ENCODE results near the gene PSMB8.
"Not testable (repeated sequence)": the region's sequence is repeated elsewhere in the genome, so short reads cannot be mapped to it uniquely, and the experiment has no call there.

PSMB8 gene

DNA sequence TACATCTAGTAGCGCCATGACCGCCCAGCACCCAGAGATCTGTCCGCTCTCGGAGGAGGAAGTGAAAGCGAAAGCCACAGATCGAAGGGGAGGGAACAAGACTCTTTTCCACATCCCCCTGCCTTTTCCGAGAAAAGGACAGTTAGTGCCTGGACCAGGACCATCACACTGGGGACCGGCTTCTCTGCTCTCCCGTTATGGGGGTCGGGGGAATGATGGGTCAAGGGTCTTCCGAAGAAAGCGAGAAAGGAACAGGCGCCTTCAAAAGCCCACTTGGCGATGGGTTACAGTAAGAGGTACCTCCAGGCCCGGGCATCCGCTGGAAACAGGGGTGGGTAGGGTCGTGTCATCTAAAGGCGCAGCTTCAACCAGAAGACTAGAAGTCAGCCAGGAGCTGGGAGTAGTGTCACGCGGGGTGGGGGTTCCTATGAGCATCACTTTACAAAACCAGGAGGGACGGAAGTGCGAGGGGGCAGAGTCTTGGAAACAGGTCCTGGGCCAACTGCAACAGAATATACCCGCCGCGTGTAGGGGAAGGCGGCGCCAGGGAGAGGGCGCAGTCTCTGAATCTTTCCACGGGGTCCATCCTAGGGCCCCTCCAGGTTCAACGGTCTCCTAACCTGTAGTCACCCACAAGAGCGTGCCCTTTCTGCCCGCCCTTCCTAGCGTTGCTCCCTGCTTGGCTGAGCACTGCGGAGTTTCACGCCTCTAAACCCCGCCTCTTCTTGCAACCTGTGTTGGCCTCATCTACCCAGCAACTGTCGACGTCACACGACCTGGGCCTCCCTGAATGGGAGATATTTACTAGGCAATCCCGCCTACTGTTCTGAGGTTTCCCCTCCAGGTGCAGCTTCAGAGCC, at the start of gene PSMB8:
Gene PSMB8, minus strand, starts transcription at position 69 of the 860 bp plus-strand sequence. Its CDS starts 51 bp downstream, at position 18.
- in situ Hi-C loops (cut with MboI; ENCODE audit: low sequenced_read_pairs) = no loop called here

DNA sequence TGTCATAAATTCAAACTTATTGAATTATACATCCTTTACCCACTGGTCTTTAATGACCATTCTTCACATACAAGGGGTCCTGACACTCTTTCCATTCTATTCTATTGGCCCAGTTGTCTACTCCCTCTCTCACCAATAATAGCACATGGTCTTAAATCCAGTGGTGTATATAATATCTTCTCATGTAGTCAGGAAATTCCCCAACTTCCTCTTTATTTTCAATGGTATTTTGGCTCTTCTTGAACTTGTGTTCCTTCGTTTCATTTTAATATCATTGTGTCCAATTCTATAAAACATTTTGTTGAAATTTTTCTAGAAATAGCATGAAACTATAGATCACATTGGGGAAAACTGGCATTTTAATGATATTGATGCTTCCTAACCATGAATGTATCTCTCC, 47.0 kb upstream of the PSMB8 start:
- in situ Hi-C loops (cut with MboI; ENCODE audit: low sequenced_read_pairs) = no loop called here

DNA sequence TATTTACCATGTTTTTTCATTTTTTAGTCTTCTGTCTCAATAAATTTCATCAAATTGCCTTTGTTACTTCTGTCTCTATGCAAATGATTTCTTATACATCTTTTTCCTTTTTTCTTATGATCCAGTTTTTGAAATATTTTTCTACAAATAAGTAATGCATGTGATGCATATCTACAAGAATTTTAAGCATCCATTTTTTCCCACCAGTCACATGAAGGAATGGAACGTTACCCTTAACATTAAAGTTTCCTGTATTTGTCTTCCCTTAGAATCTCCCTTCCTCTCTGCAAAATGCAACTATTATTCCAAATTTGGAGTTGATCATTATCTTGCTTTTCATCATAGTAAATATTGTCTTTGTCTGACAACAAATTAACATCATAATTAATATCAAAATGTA, 45.7 kb upstream of the PSMB8 start:
- in situ Hi-C loops (cut with MboI; ENCODE audit: low sequenced_read_pairs) = no loop called here

DNA sequence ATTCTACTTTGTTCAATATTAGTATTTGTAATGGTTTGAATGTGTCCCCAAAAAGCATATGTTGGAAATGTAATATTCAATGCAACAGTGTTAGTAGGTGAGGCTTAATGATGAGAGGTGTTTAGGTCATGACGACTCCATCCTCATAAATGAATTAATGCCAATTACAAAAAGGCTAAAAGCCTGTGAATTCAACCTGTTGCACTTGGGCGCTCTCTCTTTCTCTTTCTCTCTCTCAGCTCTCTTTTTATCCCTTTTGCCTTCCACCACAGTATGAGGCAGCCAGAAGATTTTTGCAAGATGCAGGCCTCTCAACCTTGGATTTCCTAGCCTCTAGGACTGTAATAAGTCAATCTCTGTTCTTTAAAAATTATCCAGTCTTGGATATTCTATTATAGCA, 44.7 kb upstream of the PSMB8 start:
- in situ Hi-C loops (cut with MboI; ENCODE audit: low sequenced_read_pairs) = no loop called here

DNA sequence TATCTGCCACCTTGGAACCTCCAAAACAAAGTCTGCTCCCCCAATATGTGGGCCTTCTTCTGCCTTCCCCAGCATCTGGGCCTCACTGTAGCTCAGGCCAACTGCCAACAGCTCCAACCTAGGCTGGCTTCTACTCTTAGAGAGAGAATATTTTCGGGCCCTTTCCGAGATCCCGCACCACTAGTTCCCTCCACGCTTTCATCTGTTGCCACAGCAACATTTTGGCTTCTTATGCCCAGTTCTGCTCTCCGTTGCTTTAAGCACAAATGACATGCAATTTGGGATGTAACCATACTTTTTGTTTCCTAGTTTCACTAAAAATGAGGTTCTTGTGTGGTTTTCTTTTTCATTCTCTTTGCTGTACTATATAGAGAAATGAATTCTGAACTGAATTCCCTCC, 43.8 kb upstream of the PSMB8 start:
- in situ Hi-C loops (cut with MboI; ENCODE audit: low sequenced_read_pairs) = no loop called here

DNA sequence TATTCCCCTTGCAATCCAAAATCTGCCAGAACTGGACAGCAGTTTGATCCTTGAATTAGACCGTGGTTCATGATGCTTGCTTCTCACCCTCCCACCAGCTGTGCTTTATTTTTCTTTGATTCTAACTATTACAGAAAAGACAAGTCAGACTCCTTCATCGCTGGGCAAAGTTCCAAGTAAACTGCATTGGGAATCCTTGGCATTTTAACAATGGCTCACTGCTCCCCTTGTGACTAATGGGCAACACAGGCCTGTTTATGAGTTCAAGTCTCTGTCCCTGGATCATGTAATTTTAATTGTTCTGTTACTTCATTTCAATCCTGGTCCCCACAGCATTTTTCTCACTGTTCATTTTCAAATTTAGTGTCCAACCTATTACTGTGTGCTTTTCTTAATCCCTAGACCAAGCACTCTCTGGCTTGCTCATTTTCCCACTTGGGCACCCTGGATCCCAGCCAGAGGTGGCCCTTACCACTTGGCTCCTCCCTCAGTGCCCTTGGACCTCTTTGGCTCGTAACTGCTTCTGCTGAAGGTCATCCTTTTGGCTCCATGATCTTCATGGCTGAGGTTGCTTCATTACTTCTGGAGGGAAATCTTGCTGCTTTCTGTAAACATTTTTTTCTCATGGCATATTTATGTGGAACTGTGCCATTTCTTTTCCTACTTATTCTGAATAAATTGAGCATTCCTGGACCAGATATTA, 43.0 kb upstream of the PSMB8 start:
- in situ Hi-C loops (cut with MboI; ENCODE audit: low sequenced_read_pairs) = no loop called here

DNA sequence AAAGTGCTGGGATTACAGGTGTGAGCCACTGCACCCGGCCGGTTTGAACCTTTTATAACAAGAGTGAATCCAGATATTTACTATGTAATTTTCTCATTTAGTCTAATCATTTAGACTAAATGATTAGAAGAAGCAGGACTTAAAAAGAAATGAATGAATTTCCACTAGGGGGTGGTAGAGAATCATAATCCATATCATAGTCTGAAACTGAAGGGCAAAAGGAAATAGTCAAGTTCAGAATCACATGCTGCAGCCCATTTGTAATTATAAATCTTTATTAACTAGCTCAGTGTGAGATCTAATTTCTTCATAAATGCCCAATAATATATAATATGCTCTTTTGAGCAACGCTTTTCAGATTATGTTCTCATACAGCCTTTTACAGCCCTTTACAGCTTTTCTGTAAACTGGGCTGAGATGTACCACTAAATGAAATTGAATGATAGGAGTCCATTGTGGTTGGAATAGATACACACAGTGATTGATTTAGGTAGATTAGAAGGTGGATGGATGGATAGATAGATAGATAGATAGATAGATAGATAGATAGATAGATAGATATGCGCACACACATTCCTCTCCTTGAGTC, 41.9 kb upstream of the PSMB8 start:
- in situ Hi-C loops (cut with MboI; ENCODE audit: low sequenced_read_pairs) = no loop called here

DNA sequence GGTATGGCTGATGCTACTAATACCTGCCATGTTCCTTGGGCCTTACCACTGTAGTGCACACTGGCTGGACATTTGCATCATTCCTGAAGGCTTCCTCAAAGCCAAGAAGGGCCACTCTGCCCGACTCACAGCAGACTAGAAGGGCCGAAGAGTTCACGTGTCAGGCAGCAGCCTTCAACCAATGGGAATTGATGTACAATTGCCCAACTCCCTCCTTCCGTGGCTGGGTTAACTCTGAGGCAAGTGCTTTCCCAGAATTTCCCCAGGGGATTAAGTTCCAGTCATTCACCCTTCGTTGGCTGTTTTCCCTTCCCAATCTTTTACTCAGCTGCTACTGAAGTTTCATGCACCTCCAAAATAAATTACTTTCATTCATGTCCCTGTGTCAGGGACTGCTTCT, 39.9 kb upstream of the PSMB8 start:
- in situ Hi-C loops (cut with MboI; ENCODE audit: low sequenced_read_pairs) = no loop called here

DNA sequence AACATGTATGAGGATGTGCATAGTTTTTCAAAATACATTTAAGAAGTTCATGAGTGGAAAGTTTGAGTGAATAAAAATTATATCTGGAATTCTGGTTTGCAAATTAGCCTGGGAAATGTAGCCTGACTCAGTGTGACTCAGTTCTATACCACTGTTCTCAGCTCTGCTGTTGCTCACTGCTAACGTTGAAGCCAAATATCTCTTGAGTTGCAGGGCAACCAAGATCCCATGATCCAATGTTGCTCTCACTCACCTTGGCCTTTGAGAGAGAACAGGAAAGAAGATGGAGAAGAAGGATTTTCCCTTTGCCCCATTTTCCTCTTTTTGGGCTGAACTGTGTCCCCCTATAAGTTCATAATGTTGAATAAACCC, 39.0 kb upstream of the PSMB8 start:
- in situ Hi-C loops (cut with MboI; ENCODE audit: low sequenced_read_pairs) = no loop called here

DNA sequence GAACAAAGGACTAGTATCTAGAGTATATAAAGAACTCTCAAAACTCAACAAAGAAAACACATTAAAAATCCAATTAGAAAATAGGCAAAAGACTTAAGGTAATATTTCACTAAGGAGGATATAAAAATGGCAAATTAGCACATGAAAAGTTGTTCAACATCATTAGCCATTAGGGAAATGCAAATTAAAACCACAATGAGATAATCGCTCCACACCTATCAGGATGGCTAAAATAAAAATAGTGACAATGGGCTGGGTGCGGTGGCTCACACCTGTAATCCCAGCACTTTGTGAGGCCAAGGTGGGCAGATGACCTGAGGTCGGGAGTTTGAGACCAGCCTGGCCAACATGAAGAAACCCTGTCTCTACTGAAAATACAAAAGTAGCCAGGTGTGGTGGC, 37.1 kb upstream of the PSMB8 start:
- in situ Hi-C loops (cut with MboI; ENCODE audit: low sequenced_read_pairs) = not testable (repeated sequence)

DNA sequence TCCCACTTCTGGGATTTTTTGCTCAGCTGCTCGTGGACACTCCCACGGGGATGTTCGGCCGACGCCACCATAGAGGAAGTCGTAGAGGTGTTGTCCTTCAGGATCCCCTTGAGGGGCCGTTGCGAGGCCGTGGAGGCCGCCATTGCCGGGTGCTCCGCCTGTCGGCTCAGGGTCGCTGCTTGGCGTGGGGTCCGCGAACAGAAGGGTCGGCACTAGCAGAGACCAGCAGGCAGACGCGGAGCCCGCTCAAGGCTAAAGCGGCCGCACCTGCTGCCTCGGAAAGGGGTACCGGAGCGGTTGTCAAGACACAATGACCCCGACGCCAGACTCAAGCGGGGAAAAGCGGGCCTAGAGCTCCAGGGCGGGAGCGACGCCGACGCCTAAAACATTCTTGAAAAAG, 35.8 kb upstream of the PSMB8 start:
- in situ Hi-C loops (cut with MboI; ENCODE audit: low sequenced_read_pairs) = no loop called here

DNA sequence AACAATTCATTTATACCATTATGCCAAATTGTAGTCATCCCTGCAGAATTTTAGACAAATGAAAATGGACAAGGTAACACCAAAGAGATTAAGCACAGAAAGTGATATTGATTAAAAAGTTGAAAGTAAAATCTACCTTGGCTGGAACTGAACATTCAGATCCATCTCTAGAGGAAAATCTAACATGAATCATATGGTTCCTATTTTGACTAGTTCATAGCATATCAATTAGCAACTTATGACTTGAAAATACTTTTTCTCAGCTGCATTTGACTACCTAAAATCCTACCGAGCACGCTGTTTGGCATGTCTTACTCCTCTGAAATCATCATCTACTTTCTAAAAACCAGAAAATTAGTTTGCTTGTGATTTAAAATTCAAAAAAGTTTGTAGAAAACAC, 32.8 kb upstream of the PSMB8 start:
- in situ Hi-C loops (cut with MboI; ENCODE audit: low sequenced_read_pairs) = no loop called here

DNA sequence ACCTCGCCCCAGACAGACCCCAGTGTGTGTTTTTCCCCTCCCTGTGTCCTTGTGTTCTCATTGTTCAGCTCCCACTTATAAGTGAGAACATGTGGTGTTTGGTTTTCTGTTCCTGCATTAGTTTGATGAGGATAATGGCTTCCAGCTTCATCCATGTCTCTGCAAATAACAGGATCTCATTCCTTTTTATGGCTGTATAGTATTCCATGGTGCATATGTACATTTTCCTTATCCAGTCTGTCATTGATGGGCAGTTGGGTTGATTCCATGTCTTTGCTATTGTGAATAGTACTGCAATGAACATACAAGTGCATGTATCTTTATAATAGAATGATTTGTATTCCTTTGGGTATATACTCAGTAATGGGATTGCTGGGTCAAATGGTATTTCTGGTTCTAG, 30.1 kb upstream of the PSMB8 start:
- in situ Hi-C loops (cut with MboI; ENCODE audit: low sequenced_read_pairs) = not testable (repeated sequence)

DNA sequence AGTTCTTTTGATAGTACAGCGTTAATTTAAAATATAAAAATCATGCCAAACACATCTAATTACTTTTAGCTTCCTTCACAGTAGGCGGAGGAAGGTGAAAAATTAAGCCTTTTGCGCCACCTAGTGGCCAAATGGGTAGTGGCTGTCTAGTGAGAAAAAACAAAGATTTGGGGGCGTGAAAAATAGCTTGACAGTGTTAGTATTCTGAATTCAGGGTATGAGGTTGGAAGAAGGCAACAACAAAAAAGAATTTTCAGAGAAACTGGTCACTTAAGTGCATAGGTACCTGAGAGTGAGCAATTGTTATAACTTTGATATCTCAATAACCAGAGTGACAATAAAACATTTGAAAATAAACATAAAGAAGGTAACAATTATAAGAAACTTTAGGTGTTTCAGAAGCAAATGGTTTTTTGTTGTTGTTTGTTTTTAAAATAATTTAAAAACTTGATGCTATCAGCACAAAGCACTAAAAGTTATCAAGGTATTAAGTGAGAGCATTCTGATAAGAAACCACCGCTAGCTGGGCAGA, 24.5 kb upstream of the PSMB8 start:
- in situ Hi-C loops (cut with MboI; ENCODE audit: low sequenced_read_pairs) = no loop called here

DNA sequence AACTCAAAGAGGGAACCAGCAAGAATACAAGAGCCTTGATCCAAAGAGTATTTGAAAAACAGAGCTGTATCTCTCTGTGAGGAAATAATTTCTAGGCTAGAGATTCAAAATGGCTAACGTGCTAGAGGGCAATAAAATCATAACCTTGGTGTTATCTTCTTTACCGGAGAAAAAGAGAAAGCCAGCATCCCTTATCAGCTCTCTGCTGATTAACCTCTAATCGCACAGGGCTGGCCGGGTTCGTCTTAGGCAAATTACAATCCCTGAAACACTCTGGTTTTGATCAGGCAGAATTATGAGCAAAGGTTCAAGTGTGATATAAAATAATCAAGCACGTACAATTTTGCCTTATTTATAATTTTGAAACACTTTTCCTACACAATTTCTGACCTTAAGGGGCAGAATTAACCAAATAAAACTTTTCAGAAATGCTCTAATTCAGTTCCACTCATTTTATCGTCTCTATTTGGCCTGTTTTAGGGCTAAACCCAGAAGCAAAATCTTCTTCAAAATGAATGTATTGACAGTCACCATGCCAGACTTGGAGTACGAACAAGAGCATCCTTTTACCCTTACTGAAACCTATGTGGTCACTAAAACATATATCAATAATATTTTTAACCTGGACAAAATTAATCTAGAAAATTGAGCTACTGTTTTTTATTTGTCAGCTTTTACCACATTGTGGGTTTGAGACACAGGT, 23.9 kb upstream of the PSMB8 start:
- in situ Hi-C loops (cut with MboI; ENCODE audit: low sequenced_read_pairs) = no loop called here

DNA sequence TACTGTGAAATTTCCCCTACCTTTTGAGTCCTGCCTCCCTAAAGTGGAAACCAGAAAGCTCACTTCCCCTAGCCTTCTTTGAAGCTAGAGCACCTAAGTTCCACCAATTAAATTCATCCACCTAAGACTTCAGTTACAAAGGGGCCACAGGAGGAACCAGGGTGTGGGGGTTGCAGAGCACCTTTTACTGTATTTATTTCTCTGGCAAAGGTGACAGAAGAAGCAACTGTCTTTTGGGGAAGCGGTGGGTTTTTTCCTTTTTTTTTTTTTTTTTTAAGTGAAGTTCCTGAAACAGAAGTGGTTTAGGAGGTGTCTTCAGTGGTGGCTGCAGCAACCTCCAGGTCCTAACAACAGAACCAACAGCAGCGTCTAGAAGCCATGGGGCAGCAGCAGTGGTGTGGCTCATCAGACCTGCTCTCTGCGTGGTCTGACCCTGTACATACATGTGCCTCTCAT, 23.2 kb upstream of the PSMB8 start:
- in situ Hi-C loops (cut with MboI; ENCODE audit: low sequenced_read_pairs) = no loop called here

DNA sequence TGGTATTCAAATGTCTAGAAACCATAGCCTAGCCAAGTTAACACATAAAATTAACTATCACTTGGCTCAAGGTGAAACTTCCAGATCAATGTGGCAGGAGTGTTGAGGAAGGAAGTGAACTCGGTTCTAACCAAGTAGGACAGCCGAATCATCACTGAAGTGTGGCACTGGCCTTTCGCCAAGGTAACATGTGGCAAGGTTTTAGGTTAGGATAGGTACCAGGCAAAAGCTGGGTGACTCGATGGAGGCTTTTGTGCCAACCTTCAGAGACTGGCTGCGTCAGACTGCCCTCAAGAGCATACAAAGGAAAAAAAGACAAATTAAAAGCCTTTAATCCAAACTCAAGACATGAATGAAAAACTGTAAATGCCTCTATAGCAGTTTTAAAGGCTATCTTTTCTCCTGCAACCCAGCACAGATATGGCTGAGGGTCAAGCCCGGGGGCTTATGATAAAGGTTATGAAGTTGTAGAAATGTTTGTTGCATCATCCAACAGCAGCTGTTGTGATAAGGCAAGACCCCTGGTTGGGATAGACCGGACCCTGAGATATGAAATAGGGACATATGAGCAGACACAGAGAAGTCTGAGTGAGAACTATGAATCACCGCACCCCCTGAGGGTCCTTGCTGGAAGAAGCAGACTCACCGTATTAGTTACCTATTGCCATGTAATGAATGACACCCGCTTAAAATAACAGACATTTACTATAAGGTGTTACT, 22.0 kb upstream of the PSMB8 start:
- in situ Hi-C loops (cut with MboI; ENCODE audit: low sequenced_read_pairs) = no loop called here

DNA sequence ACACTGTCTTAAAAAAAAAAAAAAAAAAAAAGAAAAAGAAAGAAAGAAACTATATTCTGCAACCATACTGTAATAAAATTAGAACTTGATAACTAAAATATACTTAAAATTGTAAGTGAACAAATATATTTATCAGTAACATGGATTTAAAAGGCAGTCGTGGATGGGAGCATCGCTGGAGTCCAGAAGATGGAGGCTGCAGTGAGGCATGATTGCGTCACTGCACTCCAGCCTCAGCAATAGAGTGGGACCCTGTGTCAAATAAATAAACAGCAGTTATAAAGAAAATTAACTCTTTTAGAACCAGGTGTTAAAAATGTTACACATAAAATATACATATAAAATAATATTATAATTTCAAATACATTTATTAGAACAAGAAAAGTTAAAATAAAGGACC, 18.9 kb upstream of the PSMB8 start:
- in situ Hi-C loops (cut with MboI; ENCODE audit: low sequenced_read_pairs) = no loop called here

DNA sequence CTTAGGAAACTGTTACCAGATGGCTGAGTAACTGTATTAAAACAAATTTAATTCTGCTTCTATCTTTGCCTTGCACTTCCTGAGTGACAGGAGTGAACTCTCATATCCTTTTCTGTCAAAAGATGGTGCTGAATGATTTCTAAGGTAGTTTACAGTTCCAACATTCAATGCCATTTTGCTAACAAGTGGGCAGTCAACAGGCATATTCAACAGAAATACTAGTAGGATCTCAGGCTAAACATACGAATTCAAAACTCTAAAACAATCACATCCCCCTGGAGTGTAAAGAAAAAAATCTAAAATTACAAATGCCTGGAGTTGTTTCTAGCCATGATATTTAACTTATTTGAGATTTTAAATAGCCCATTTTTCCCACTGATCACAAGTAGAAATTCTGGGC, 16.8 kb upstream of the PSMB8 start:
- in situ Hi-C loops (cut with MboI; ENCODE audit: low sequenced_read_pairs) = no loop called here

DNA sequence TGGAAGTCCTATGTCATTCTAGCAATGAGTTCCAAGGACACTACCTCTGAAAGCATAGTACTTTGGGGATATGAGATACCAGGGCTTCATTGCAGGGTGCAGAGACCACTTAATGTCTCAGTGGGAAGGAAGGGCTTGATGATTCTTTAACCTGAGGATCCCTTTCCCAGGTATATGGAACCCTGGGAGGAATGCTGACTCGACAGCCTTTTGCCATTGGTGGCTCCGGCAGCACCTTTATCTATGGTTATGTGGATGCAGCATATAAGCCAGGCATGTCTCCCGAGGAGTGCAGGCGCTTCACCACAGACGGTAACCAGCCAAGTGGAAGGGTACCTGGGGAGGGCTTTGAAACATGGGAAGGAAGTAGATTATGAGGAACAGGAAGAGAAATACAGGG, 14.3 kb upstream of the PSMB8 start:
- in situ Hi-C loops (cut with MboI; ENCODE audit: low sequenced_read_pairs) = no loop called here

All from hTERT RPE-1 (cell line).